H1 (cell line): Measurements from ENCODE around the gene GYS2. TPM values are rescaled to one million over a fixed set of nuclear protein-coding genes. Genes with fewer than 3 reads are reported as not detected.

ENCODE experiments used
- CTCF ChIA-PET: fragments of 300-600 bp; sonication (Branson Sonifier 250); formaldehyde crosslinking; loops from one replicate; lab custom pipeline; 2021; ENCODE audit not compliant: partially characterized antibody; lab: Charles Lee
- POLR2A ChIA-PET: fragments of 300-600 bp; sonication (Branson Sonifier 250); formaldehyde crosslinking; loops from one replicate; lab custom pipeline; 2021; ENCODE audit warnings: inconsistent platforms; ENCODE audit not compliant: partially characterized antibody; lab: Charles Lee
- DNase-seq, 2 experiments: peaks; one replicate each; pipeline versions ENCODE4 v3.0.0 to v3.0.0-alpha.2; 2010 to 2022; ENCODE audit warnings: low spot score in 2 of 2, low read depth in 1 of 2, mixed read lengths in 1 of 2
- FAIRE-seq: peaks from 2 replicates; lab custom pipeline; 2011; peaks lifted over from hg19 to GRCh38; lab: Jason Lieb, UNC
- H2AFZ ChIP-seq: 2 replicates; pipeline ENCODE4 v1.8.1; 2012; ENCODE audit warnings: low read length, inconsistent platforms
- H2AK5ac ChIP-seq: 2 replicates; pipeline ENCODE4 v1.6.1; 2013; ENCODE audit warnings: low read depth, low read length
- H2BK120ac ChIP-seq: replicated peaks from 2 replicates; pipeline ENCODE3; 2013; ENCODE audit warnings: low read depth, low read length, inconsistent platforms
- H2BK12ac ChIP-seq: 2 replicates; pipeline ENCODE4 v1.6.1; 2013; ENCODE audit warnings: low read depth, low read length
- H2BK15ac ChIP-seq: 2 replicates; pipeline ENCODE4 v1.6.1; 2013; ENCODE audit warnings: low read length
- H2BK20ac ChIP-seq: 2 replicates; pipeline ENCODE4 v1.6.1; 2013; ENCODE audit warnings: low read length
- H2BK5ac ChIP-seq: 2 replicates; pipeline ENCODE4 v1.6.1; 2013; ENCODE audit warnings: low read depth, low read length
- H3K14ac ChIP-seq: 2 replicates; pipeline ENCODE4 v1.6.1; 2013; ENCODE audit warnings: inconsistent platforms; ENCODE audit not compliant: insufficient read length
- H3K18ac ChIP-seq: 2 replicates; pipeline ENCODE4 v1.6.1; 2013; ENCODE audit warnings: low read length; ENCODE audit errors: extremely low read depth
- H3K23ac ChIP-seq: 2 replicates; pipeline ENCODE4 v1.6.1; 2013; ENCODE audit warnings: inconsistent platforms; ENCODE audit not compliant: insufficient read length
- H3K23me2 ChIP-seq: 2 replicates; pipeline ENCODE4 v1.6.1; 2013; ENCODE audit warnings: low read depth, low read length
- H3K27ac ChIP-seq: 2 replicates; pipeline ENCODE4 v1.6.1; 2011; ENCODE audit warnings: low read depth, low read length, inconsistent platforms
- H3K27me3 ChIP-seq, 4 experiments: replicated peaks in 1 of 4; 1 replicate in 1 of 4; 2 replicates in 3 of 4; pipeline versions ENCODE4 v1.6.1 to v1.8.1; 2011 to 2013; ENCODE audit warnings: low read length in 3 of 4, mild to moderate bottlenecking in 3 of 4, inconsistent platforms in 2 of 4, mixed read lengths in 2 of 4, moderate library complexity in 1 of 4; ENCODE audit not compliant: control insufficient read depth in 3 of 4, insufficient read depth in 3 of 4; ENCODE audit errors: extremely low read depth in 1 of 4
- H3K36me3 ChIP-seq, 4 experiments: 2 replicates each; pipeline versions ENCODE4 v1.6.1 to v1.8.1; 2011 to 2013; ENCODE audit warnings: mild to moderate bottlenecking in 4 of 4, low read length in 3 of 4, moderate library complexity in 2 of 4, control low read depth in 1 of 4, inconsistent platforms in 1 of 4; ENCODE audit not compliant: insufficient read depth in 4 of 4, control insufficient read depth in 2 of 4
- H3K4ac ChIP-seq: replicated peaks from 2 replicates; pipeline ENCODE3; 2013; ENCODE audit warnings: low read length, low read depth, mixed read lengths, inconsistent platforms; ENCODE audit not compliant: insufficient read length
- H3K4me1 ChIP-seq, 4 experiments: replicated peaks in 1 of 4; 1 replicate in 1 of 4; 2 replicates in 3 of 4; pipeline versions ENCODE4 v1.6.1 to v1.8.1; 2011 to 2013; ENCODE audit warnings: low read length in 3 of 4, inconsistent platforms in 2 of 4, mixed read lengths in 1 of 4; ENCODE audit not compliant: insufficient read depth in 4 of 4, control insufficient read depth in 3 of 4
- H3K4me2 ChIP-seq, 2 experiments: 2 replicates each; pipeline versions ENCODE4 v1.6.1 to v1.8.1; 2011 to 2013; ENCODE audit warnings: low read depth in 2 of 2, low read length in 2 of 2, control low read depth in 1 of 2, inconsistent platforms in 1 of 2, mild to moderate bottlenecking in 1 of 2; ENCODE audit not compliant: insufficient read depth in 1 of 2
- H3K4me3 ChIP-seq, 4 experiments: fragments of 200-600, 300-600 bp in 1 of 4; sonication (generic), shearing (Covaris generic), sonication (Bioruptor Twin) in 1 of 4; 2 replicates each; pipeline versions ENCODE4 v1.5.1 to v1.8.1; 2011 to 2016; ENCODE audit warnings: low read length in 4 of 4, low read depth in 3 of 4, control low read depth in 2 of 4, inconsistent platforms in 2 of 4, mild to moderate bottlenecking in 2 of 4, mixed read lengths in 1 of 4, moderate library complexity in 1 of 4; ENCODE audit not compliant: insufficient read depth in 2 of 4; ENCODE audit errors: extremely low read depth in 1 of 4
- H3K56ac ChIP-seq: replicated peaks from 2 replicates; pipeline ENCODE3; 2013; ENCODE audit warnings: low read depth, mild to moderate bottlenecking, mixed read lengths, low read length, inconsistent platforms; ENCODE audit not compliant: insufficient read length
- H3K79me1 ChIP-seq: 2 replicates; pipeline ENCODE4 v1.6.1; 2013; ENCODE audit warnings: low read depth, low read length, control low read depth
- H3K79me2 ChIP-seq, 2 experiments: 2 replicates each; pipeline versions ENCODE4 v1.6.1 to v1.8.1; 2012 to 2013; ENCODE audit warnings: low read length in 2 of 2, mild to moderate bottlenecking in 2 of 2, inconsistent platforms in 1 of 2; ENCODE audit not compliant: insufficient read depth in 2 of 2, control insufficient read depth in 1 of 2
- H3K9ac ChIP-seq, 4 experiments: replicated peaks in 1 of 4; 1 replicate in 1 of 4; 2 replicates in 3 of 4; pipeline versions ENCODE4 v1.6.1 to v1.8.1; 2011 to 2013; ENCODE audit warnings: low read depth in 3 of 4, low read length in 3 of 4, control low read depth in 2 of 4, mild to moderate bottlenecking in 2 of 4, moderate library complexity in 2 of 4, inconsistent platforms in 1 of 4; ENCODE audit errors: extremely low read depth in 1 of 4
- H3K9me3 ChIP-seq, 2 experiments: 2 replicates each; pipeline versions ENCODE4 v1.6.1 to v1.8.1; 2012 to 2013; ENCODE audit warnings: mild to moderate bottlenecking in 2 of 2, moderate library complexity in 2 of 2, control low read depth in 1 of 2, inconsistent platforms in 1 of 2, low read depth in 1 of 2, low read length in 1 of 2, mixed read lengths in 1 of 2; ENCODE audit not compliant: insufficient read depth in 2 of 2
- H4K20me1 ChIP-seq, 2 experiments: replicated peaks in 1 of 2; 2 replicates each; pipeline versions ENCODE3 to v1.8.1; 2011 to 2013; ENCODE audit warnings: inconsistent platforms in 2 of 2, low read length in 2 of 2, mild to moderate bottlenecking in 1 of 2; ENCODE audit not compliant: insufficient read depth in 2 of 2, control insufficient read depth in 1 of 2
- H4K5ac ChIP-seq: 2 replicates; pipeline ENCODE4 v1.6.1; 2013; ENCODE audit warnings: low read length, low read depth, mixed read lengths, inconsistent platforms; ENCODE audit not compliant: insufficient read length
- H4K8ac ChIP-seq: 2 replicates; pipeline ENCODE4 v1.8.0; 2013; ENCODE audit warnings: mild to moderate bottlenecking, moderate library complexity, low read length, inconsistent platforms; ENCODE audit not compliant: insufficient read depth; ENCODE audit errors: extremely low read depth
- H4K91ac ChIP-seq: replicated peaks from 2 replicates; pipeline ENCODE3; 2013; ENCODE audit warnings: low read length, mixed read lengths, inconsistent platforms; ENCODE audit not compliant: insufficient read length
- ATF3 ChIP-seq: IDR thresholded peaks from 2 replicates; pipeline ENCODE4 v1.6.1; 2011; ENCODE audit warnings: low read depth, mild to moderate bottlenecking, low read length; ENCODE audit not compliant: insufficient read depth
- BCL11A ChIP-seq, 2 experiments: IDR thresholded peaks; one replicate each; pipeline ENCODE4 v1.6.1; 2011; ENCODE audit warnings: low read depth in 2 of 2, low read length in 2 of 2, mild to moderate bottlenecking in 2 of 2
- CBX5 ChIP-seq: fragments of 300-800, 300-1000 bp; sonication (generic); IDR thresholded peaks from 2 replicates; pipeline ENCODE4 v1.7.1; 2016; ENCODE audit warnings: antibody characterized with exemption, low read length, low read depth
- CBX8 ChIP-seq: fragments of 300-800, 300-1000 bp; sonication (generic); IDR thresholded peaks from 2 replicates; pipeline ENCODE4 v1.7.1; 2016; ENCODE audit warnings: low read depth, low read length, borderline replicate concordance
- CEBPB ChIP-seq: IDR thresholded peaks from 2 replicates; pipeline ENCODE4 v1.6.1; 2012; ENCODE audit warnings: low read depth, low read length
- CHD1 ChIP-seq: IDR thresholded peaks from 2 replicates; pipeline ENCODE4 v1.6.1; 2012; ENCODE audit warnings: low read depth, low read length, improper control_type of control experiment
- CTCF ChIP-seq, 3 experiments: IDR thresholded peaks; 1 replicate in 2 of 3; 2 replicates in 1 of 3; pipeline versions ENCODE4 v1.5.1 to v1.6.1; 2011; ENCODE audit warnings: low read length in 3 of 3, mild to moderate bottlenecking in 3 of 3, inconsistent platforms in 2 of 3, low read depth in 1 of 3, moderate library complexity in 1 of 3; ENCODE audit not compliant: insufficient read depth in 1 of 3; ENCODE audit errors: control extremely low read depth in 1 of 3
- FOSL1 ChIP-seq: IDR thresholded peaks from 2 replicates; pipeline ENCODE4 v1.6.1; 2011; ENCODE audit warnings: mild to moderate bottlenecking, low read depth, low read length, moderate library complexity; ENCODE audit not compliant: insufficient read depth
- SP1 ChIP-seq: IDR thresholded peaks from 2 replicates; pipeline ENCODE4 v1.6.1; 2011; ENCODE audit warnings: low read depth, low read length
- SP2 ChIP-seq: IDR thresholded peaks from 2 replicates; pipeline ENCODE4 v1.6.1; 2012; ENCODE audit warnings: mild to moderate bottlenecking, low read length, inconsistent platforms
- TAF1 ChIP-seq: IDR thresholded peaks from 2 replicates; pipeline ENCODE4 v1.6.1; 2011; ENCODE audit warnings: mild to moderate bottlenecking, low read depth, low read length
- TBP ChIP-seq: IDR thresholded peaks from 2 replicates; pipeline ENCODE4 v1.6.1; 2011; ENCODE audit warnings: low read depth, low read length, improper control_type of control experiment
- TCF12 ChIP-seq: IDR thresholded peaks from 2 replicates; pipeline ENCODE4 v1.6.1; 2011; ENCODE audit warnings: low read depth, mild to moderate bottlenecking, low read length
- WGBS, 2 experiments: shearing (Covaris generic) in 1 of 2; methylation state at CpG; one replicate each; pipeline versions ENCODE4 v1.1.6 to v1.1.7; 2013 to 2015; ENCODE audit warnings: low lambda C conversion rate in 2 of 2, mixed read lengths in 2 of 2, inconsistent platforms in 1 of 2, low coverage in 1 of 2, missing lambda C conversion rate in 1 of 2; ENCODE audit not compliant: insufficient replicate concordance in 2 of 2, insufficient coverage in 1 of 2, insufficient read length in 1 of 2; ENCODE audit errors: extremely low coverage in 1 of 2, missing lambda C conversion rate in 1 of 2; 5-methylcytosine and 5-hydroxymethylcytosine counted together
- polyA plus RNA-seq, 7 experiments: library from polyadenylated mRNA; depleted of rRNA in 3 of 7; stranded (reverse) in 5 of 7; unstranded in 2 of 7; fragments of >200 nt in 5 of 7; fragments of 200-250 nt in 2 of 7; gene quantifications; 1 replicate in 5 of 7; 2 replicates in 1 of 7; 4 replicates in 1 of 7; pipeline versions ENCODE4 v1.2.1 to v1.2.3, GENCODE V29; 2011 to 2013; ENCODE audit warnings: missing spikeins in 2 of 7, mixed read lengths in 2 of 7
- total RNA-seq: library from RNA; stranded (reverse); fragmentation: NEBNext Ultra II Directional; extraction: Animal tissue kit (Norgen Biotek cat#: 25700); gene quantifications from 2 replicates; pipeline ENCODE4 v1.2.1, GENCODE V29; 2021

GYS2 gene
- total and polyA plus RNA-seq, 2 of the 8 experiments (the other 6 are each of a cell fraction or from before 2014, with no cell fraction given): not detected

DNA sequence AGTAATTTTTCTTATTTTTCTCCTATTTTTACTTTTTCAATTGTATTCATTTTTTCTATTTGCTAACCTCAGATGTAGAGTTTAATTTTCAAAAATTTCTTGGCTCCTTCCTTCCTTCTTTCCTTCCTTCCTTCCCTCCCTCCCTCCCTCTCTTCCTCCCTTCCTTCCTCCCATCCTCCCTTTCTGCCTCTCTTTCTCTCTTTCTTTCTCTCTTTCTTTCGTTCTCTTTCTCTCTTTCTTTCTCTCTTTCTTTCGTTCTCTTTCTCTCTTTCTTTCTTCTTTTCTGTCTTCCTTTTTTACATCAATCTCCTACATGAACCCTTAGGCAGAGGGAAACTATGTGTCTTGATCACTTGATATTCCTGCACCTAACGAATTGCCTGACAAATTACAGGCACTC is 12.4 kb upstream of the GYS2 start:
- no peak overlapping the region for H3K23ac ChIP-seq
- no peak overlapping the region for H2AK5ac ChIP-seq
- no peak overlapping the region for H2BK20ac ChIP-seq
- no peaks in the 10 kb centered on the region for H3K4me1 ChIP-seq
- H3K79me1 ChIP-seq: no peaks in the 10 kb centered on the region
- no peak overlapping the region for H2BK5ac ChIP-seq
- ChIA-PET POLR2A (no interaction called here), CTCF (no interaction called here)
- no peak overlapping the region for H4K8ac ChIP-seq
- H3K18ac ChIP-seq: no peak overlapping the region
- H3K4me3 ChIP-seq: no peak overlapping the region
- no peak overlapping the region for H2AFZ ChIP-seq
- FAIRE-seq (no peak), DNase-seq (no peak)
- H2BK12ac ChIP-seq: no peak overlapping the region
- H4K20me1 ChIP-seq: no peaks in the 10 kb centered on the region
- H3K4me2 ChIP-seq: no peak overlapping the region
- H3K27me3 ChIP-seq: no peaks in the 10 kb centered on the region
- no peak overlapping the region for H4K91ac ChIP-seq
- WGBS, 2 experiments: 59% methylated on average over 3 of the region's 3 CpGs; no CpG with 5 or more reads in 1 of the 2 experiments
- H4K5ac ChIP-seq: no peak overlapping the region
- no peak overlapping the region for H3K56ac ChIP-seq
- H3K23me2 ChIP-seq: no peaks in the 10 kb centered on the region
- H2BK120ac ChIP-seq: no peak overlapping the region
- no peaks in the 10 kb centered on the region for H3K79me2 ChIP-seq
- no peak overlapping the region for H3K14ac ChIP-seq
- no peaks in the 10 kb centered on the region for H3K36me3 ChIP-seq
- H3K9ac ChIP-seq: no peak overlapping the region
- H3K4ac ChIP-seq: no peak overlapping the region
- no peaks in the 10 kb centered on the region for H3K9me3 ChIP-seq
- no peak overlapping the region for H3K27ac ChIP-seq
- H2BK15ac ChIP-seq: no peak overlapping the region
- TF ChIP-seq ATF3: no peak
- no peak for TF ChIP-seq CTCF (IDR thresholded peaks at IDR 0.05; ENCODE audit: control extremely low read depth in 1 of 3, insufficient read depth in 1 of 3, low read depth in 1 of 3, low read length in 3 of 3)
- TF ChIP-seq SP1: no peak
- no peak for TF ChIP-seq BCL11A (IDR thresholded peaks at IDR 0.05; ENCODE audit: low read depth in 2 of 2, low read length in 2 of 2)
- TF ChIP-seq FOSL1: no peak
- no peak for TF ChIP-seq CHD1
- TF ChIP-seq CBX8: no peak
- TF ChIP-seq TCF12: no peak
- no peak for TF ChIP-seq CEBPB
- TF ChIP-seq SP2: no peak
- no peak for TF ChIP-seq TBP
- TF ChIP-seq TAF1: no peak
- no peak for TF ChIP-seq CBX5
